ENCODE results near the gene NDRG2. TPM values are rescaled to one million over a fixed set of nuclear protein-coding genes. Genes with fewer than 3 reads are reported as not detected.
"Not testable (repeated sequence)": the region's sequence is repeated elsewhere in the genome, so short reads cannot be mapped to it uniquely, and the experiment has no call there.

Gene NDRG2
- total RNA-seq, 1 donor from 2014 or later = 11.8 TPM

- peaks cover 18% of the 10 kb centered on the region for H3K36me3 ChIP-seq (ENCODE audit: insufficient read depth, low read length)
- H3K4me2 ChIP-seq (ENCODE audit: low read length) = peak overlapping the region; percentile 86
- H3K4me1 ChIP-seq (ENCODE audit: insufficient read depth, low read length) = peaks cover 23% of the 10 kb centered on the region
- H3K9me3 ChIP-seq (ENCODE audit: insufficient read depth, low read depth, low read length) = no peaks in the 10 kb centered on the region
- TF ChIP-seq EZH2 (IDR thresholded peaks at IDR 0.05; ENCODE audit: insufficient read depth, low read length) (no peak), CTCF (IDR thresholded peaks at IDR 0.05; ENCODE audit: insufficient read depth, low read depth, low read length) (no peak)
- DNase-seq (ENCODE audit: low read depth) (no peak), FAIRE-seq (no peak)
- peak overlapping the region; percentile 72 for H3K27ac ChIP-seq (ENCODE audit: low read depth, low read length)
- peak overlapping the region; percentile 52 for H3K9ac ChIP-seq (ENCODE audit: low read length)
- Mint-ChIP-seq H3K36me3 (ENCODE audit: low read depth, unreplicated experiment) (peaks cover 3% of the 10 kb centered on the region), H3K27ac (ENCODE audit: unreplicated experiment) (peak overlapping the region; percentile 73), H3K4me3 (ENCODE audit: unreplicated experiment) (peak overlapping the region; percentile 97), H3K9me3 (ENCODE audit: unreplicated experiment) (no peaks in the 10 kb centered on the region), H3K27me3 (ENCODE audit: low read depth, unreplicated experiment) (no peaks in the 10 kb centered on the region), H3K4me1 (ENCODE audit: low read depth, unreplicated experiment) (peaks cover 33% of the 10 kb centered on the region)
- H3K4me3 ChIP-seq (ENCODE audit: insufficient read depth, low read depth, low read length) = peak overlapping the region; percentile 45
- H2AFZ ChIP-seq (ENCODE audit: low read depth, low read length) = peak overlapping the region; percentile 91
- H3K79me2 ChIP-seq (ENCODE audit: insufficient read depth, low read length) = peaks cover 27% of the 10 kb centered on the region
- H4K20me1 ChIP-seq (ENCODE audit: insufficient read depth, low read length) = peaks cover 14% of the 10 kb centered on the region
- H3K27me3 ChIP-seq (ENCODE audit: insufficient read depth, low read length) = no peaks in the 10 kb centered on the region
Observed at GRCh38 chr14:20989471-20989786, 35.4 kb downstream of the NDRG2 start.

- Histone ChIP-seq H3K27ac (ENCODE audit: low read depth, low read length) (peak overlapping the region; percentile 72), H3K27me3 (ENCODE audit: insufficient read depth, low read length) (no peaks in the 10 kb centered on the region), H3K9me3 (ENCODE audit: insufficient read depth, low read depth, low read length) (no peaks in the 10 kb centered on the region), H3K36me3 (ENCODE audit: insufficient read depth, low read length) (peaks cover 13% of the 10 kb centered on the region), H3K4me2 (ENCODE audit: low read length) (peak overlapping the region; percentile 86), H4K20me1 (ENCODE audit: insufficient read depth, low read length) (peaks cover 14% of the 10 kb centered on the region), H3K79me2 (ENCODE audit: insufficient read depth, low read length) (peaks cover 27% of the 10 kb centered on the region), H3K9ac (ENCODE audit: low read length) (peak overlapping the region; percentile 52), H3K4me1 (ENCODE audit: insufficient read depth, low read length) (peaks cover 23% of the 10 kb centered on the region), H3K4me3 (ENCODE audit: insufficient read depth, low read depth, low read length) (peak overlapping the region; percentile 45), H2AFZ (ENCODE audit: low read depth, low read length) (no peak overlapping the region)
- Mint-ChIP-seq H3K4me1 (ENCODE audit: low read depth, unreplicated experiment) (peaks cover 33% of the 10 kb centered on the region), H3K36me3 (ENCODE audit: low read depth, unreplicated experiment) (peaks cover 3% of the 10 kb centered on the region), H3K27me3 (ENCODE audit: low read depth, unreplicated experiment) (no peaks in the 10 kb centered on the region), H3K9me3 (ENCODE audit: unreplicated experiment) (no peaks in the 10 kb centered on the region), H3K4me3 (ENCODE audit: unreplicated experiment) (peak overlapping the region; percentile 60), H3K27ac (ENCODE audit: unreplicated experiment) (peak overlapping the region; percentile 78)
- TF ChIP-seq EZH2 (IDR thresholded peaks at IDR 0.05; ENCODE audit: insufficient read depth, low read length) (no peak), CTCF (IDR thresholded peaks at IDR 0.05; ENCODE audit: insufficient read depth, low read depth, low read length) (no peak)
- DNase-seq (ENCODE audit: low read depth) = no peak
- no peak for FAIRE-seq
Observed at GRCh38 chr14:20988717-20989470, 36.0 kb downstream of the NDRG2 start.

- Histone ChIP-seq H3K4me2 (ENCODE audit: low read length) (peak overlapping the region; percentile 78), H3K79me2 (ENCODE audit: insufficient read depth, low read length) (peaks cover 21% of the 10 kb centered on the region), H3K4me1 (ENCODE audit: insufficient read depth, low read length) (peaks cover 23% of the 10 kb centered on the region), H3K9me3 (ENCODE audit: insufficient read depth, low read depth, low read length) (no peaks in the 10 kb centered on the region), H3K27ac (ENCODE audit: low read depth, low read length) (peak overlapping the region; percentile 78), H3K27me3 (ENCODE audit: insufficient read depth, low read length) (no peaks in the 10 kb centered on the region), H2AFZ (ENCODE audit: low read depth, low read length) (peak overlapping the region; percentile 35), H4K20me1 (ENCODE audit: insufficient read depth, low read length) (peaks cover 11% of the 10 kb centered on the region), H3K4me3 (ENCODE audit: insufficient read depth, low read depth, low read length) (no peak overlapping the region), H3K9ac (ENCODE audit: low read length) (peak overlapping the region; percentile 12), H3K36me3 (ENCODE audit: insufficient read depth, low read length) (no peaks in the 10 kb centered on the region)
- H3K4me1 Mint-ChIP-seq (ENCODE audit: low read depth, unreplicated experiment) = peaks cover 33% of the 10 kb centered on the region
- DNase-seq (ENCODE audit: low read depth) (peak; percentile 97), FAIRE-seq (peak; percentile 93)
- peak overlapping the region; percentile 98 for H3K27ac Mint-ChIP-seq (ENCODE audit: unreplicated experiment)
- TF ChIP-seq EZH2 (IDR thresholded peaks at IDR 0.05; ENCODE audit: insufficient read depth, low read length) = no peak
- no peak for TF ChIP-seq CTCF (IDR thresholded peaks at IDR 0.05; ENCODE audit: insufficient read depth, low read depth, low read length)
- no peaks in the 10 kb centered on the region for H3K9me3 Mint-ChIP-seq (ENCODE audit: unreplicated experiment)
- H3K27me3 Mint-ChIP-seq (ENCODE audit: low read depth, unreplicated experiment) = peaks cover 7% of the 10 kb centered on the region
- H3K4me3 Mint-ChIP-seq (ENCODE audit: unreplicated experiment) = peak overlapping the region; percentile 41
- no peaks in the 10 kb centered on the region for H3K36me3 Mint-ChIP-seq (ENCODE audit: low read depth, unreplicated experiment)
Observed at GRCh38 chr14:20986811-20987210, 38.0 kb downstream of the NDRG2 start.

GRCh38 chr14:20985650-20986049 is 39.2 kb downstream of the NDRG2 start:
- peaks cover 23% of the 10 kb centered on the region for H3K4me1 ChIP-seq (ENCODE audit: insufficient read depth, low read length)
- FAIRE-seq; H2AFZ ChIP-seq (ENCODE audit: low read depth, low read length); H3K9ac ChIP-seq (ENCODE audit: low read length); H3K79me2 ChIP-seq (ENCODE audit: insufficient read depth, low read length); DNase-seq (ENCODE audit: low read depth); H3K9me3 ChIP-seq (ENCODE audit: insufficient read depth, low read depth, low read length); H3K9me3 Mint-ChIP-seq (ENCODE audit: unreplicated experiment); H4K20me1 ChIP-seq (ENCODE audit: insufficient read depth, low read length); H3K4me2 ChIP-seq (ENCODE audit: low read length); H3K36me3 ChIP-seq (ENCODE audit: insufficient read depth, low read length); H3K4me3 ChIP-seq (ENCODE audit: insufficient read depth, low read depth, low read length); H3K27me3 ChIP-seq (ENCODE audit: insufficient read depth, low read length); H3K27ac ChIP-seq (ENCODE audit: low read depth, low read length); H3K27me3 Mint-ChIP-seq (ENCODE audit: low read depth, unreplicated experiment); H3K36me3 Mint-ChIP-seq (ENCODE audit: low read depth, unreplicated experiment); H3K4me3 Mint-ChIP-seq (ENCODE audit: unreplicated experiment): not testable (repeated sequence)
- peak overlapping the region; percentile 60 for H3K27ac Mint-ChIP-seq (ENCODE audit: unreplicated experiment)
- peaks cover 31% of the 10 kb centered on the region for H3K4me1 Mint-ChIP-seq (ENCODE audit: low read depth, unreplicated experiment)
